GM23248 (cell line): ENCODE results near the gene ZMAT3.

Experiments
- EZH2 ChIP-seq: fragments of 200-600 bp; sonication (generic); IDR thresholded peaks from 2 replicates; pipeline ENCODE4 v1.6.1; 2018; ENCODE audit warnings: antibody characterized with exemption, mild to moderate bottlenecking; ENCODE audit not compliant: insufficient read depth, poor library complexity, severe bottlenecking
- EZH2phosphoT487 ChIP-seq: fragments of 200-600 bp; sonication (generic); IDR thresholded peaks from 2 replicates; pipeline ENCODE4 v1.6.1; 2018; ENCODE audit warnings: antibody characterized with exemption, moderate library complexity, mild to moderate bottlenecking, low read depth; ENCODE audit not compliant: insufficient read depth

DNA sequence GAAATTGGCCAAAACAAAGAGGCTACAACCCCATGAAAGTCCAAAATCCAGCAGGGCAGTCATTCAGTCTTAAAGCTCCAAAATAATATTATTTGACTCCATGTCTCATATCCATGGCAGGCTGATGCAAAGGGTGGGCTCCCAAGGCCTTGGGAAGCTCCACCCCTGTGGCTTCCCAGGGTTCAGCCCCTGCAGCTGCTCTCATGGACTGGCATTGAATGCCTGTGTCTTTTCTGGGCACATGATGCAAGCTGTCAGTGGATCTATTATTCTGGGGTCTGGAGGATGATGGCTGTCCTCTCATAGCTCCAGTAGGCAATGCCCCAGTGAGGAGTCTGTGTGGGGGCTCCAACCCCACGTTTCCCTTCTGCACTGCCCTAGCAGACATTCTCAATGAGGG, 81.8 kb downstream of the ZMAT3 start:
- TF ChIP-seq EZH2 (no peak), EZH2phosphoT487 (no peak)
